Hepatocyte (in vitro differentiated cells): ENCODE data around the gene ST3GAL4. TPM values are rescaled to one million over a fixed set of nuclear protein-coding genes. Genes with fewer than 3 reads are reported as not detected.
"Not testable (repeated sequence)": the region's sequence is repeated elsewhere in the genome, so short reads cannot be mapped to it uniquely, and the experiment has no call there.

Experiments used
- DNase-seq: peaks from one replicate; pipeline ENCODE4 v3.0.0-alpha.2; 2016; ENCODE audit warnings: low spot score
- H2AFZ ChIP-seq: fragments of 200-600 bp; sonication (generic); 2 replicates; pipeline ENCODE4 v1.6.0; 2016; ENCODE audit warnings: antibody characterized with exemption, mild to moderate bottlenecking
- H3K27ac ChIP-seq: fragments of 200-600 bp; sonication (generic); 2 replicates; pipeline ENCODE4 v1.5.1; 2016; ENCODE audit warnings: mild to moderate bottlenecking
- H3K27me3 ChIP-seq: fragments of 200-600 bp; sonication (generic); 2 replicates; pipeline ENCODE4 v1.6.1; 2016
- H3K36me3 ChIP-seq: fragments of 200-600 bp; sonication (generic); replicated peaks from 2 replicates; pipeline ENCODE4 v1.5.1; 2016; ENCODE audit warnings: low read depth; ENCODE audit not compliant: insufficient read depth
- H3K4me1 ChIP-seq: fragments of 200-600 bp; sonication (generic); 2 replicates; pipeline ENCODE4 v1.5.1; 2016; ENCODE audit warnings: mild to moderate bottlenecking, moderate library complexity; ENCODE audit not compliant: insufficient read depth
- H3K4me2 ChIP-seq: fragments of 200-600 bp; sonication (generic); 2 replicates; pipeline ENCODE4 v1.6.0; 2016
- H3K4me3 ChIP-seq: fragments of 200-600 bp; sonication (generic); 2 replicates; pipeline ENCODE4 v1.5.1; 2016; ENCODE audit warnings: mild to moderate bottlenecking
- H3K79me2 ChIP-seq: fragments of 200-600 bp; sonication (generic); 2 replicates; pipeline ENCODE4 v1.6.0; 2017; ENCODE audit warnings: mild to moderate bottlenecking
- H3K9me2 ChIP-seq: fragments of 200-600 bp; sonication (generic); replicated peaks from 2 replicates; pipeline ENCODE4 v1.6.0; 2017; ENCODE audit warnings: mild to moderate bottlenecking; ENCODE audit not compliant: insufficient read depth
- H3K9me3 ChIP-seq: fragments of 200-600 bp; sonication (generic); 2 replicates; pipeline ENCODE4 v1.5.1; 2016; ENCODE audit warnings: low read depth, mild to moderate bottlenecking
- H4K20me1 ChIP-seq: fragments of 200-600 bp; sonication (generic); 2 replicates; pipeline ENCODE4 v1.6.0; 2016; ENCODE audit warnings: mild to moderate bottlenecking; ENCODE audit not compliant: insufficient read depth, poor library complexity, severe bottlenecking
- EZH2 ChIP-seq: fragments of 200-600 bp; sonication (generic); IDR thresholded peaks from 2 replicates; pipeline ENCODE4 v1.6.1; 2016; ENCODE audit warnings: antibody characterized with exemption, mild to moderate bottlenecking, borderline replicate concordance
- EZH2phosphoT487 ChIP-seq: fragments of 200-600 bp; sonication (generic); IDR thresholded peaks from one replicate; pipeline ENCODE4 v1.6.1; 2018; ENCODE audit warnings: antibody characterized with exemption, mild to moderate bottlenecking, low read depth, moderate library complexity; ENCODE audit not compliant: unreplicated experiment, severe bottlenecking
- WGBS: methylation state at CpG from one replicate; pipeline ENCODE4 v1.1.6; 2016; ENCODE audit warnings: low lambda C conversion rate; ENCODE audit errors: missing lambda C conversion rate; 5-methylcytosine and 5-hydroxymethylcytosine counted together
- polyA plus RNA-seq: library from polyadenylated mRNA; unstranded; fragments of >200 nt; fragmentation: Nextera tagmentation; extraction: Ambion mirVana; gene quantifications from 2 replicates; pipeline ENCODE4 v1.2.1, GENCODE V29; 2016
- total RNA-seq: library from RNA; depleted of rRNA; stranded (reverse); fragments of >200 nt; gene quantifications from 2 replicates; pipeline ENCODE4 v1.2.3, GENCODE V29; 2014
- TF ChIP-seq, protein P1 (sequence below): fragments of 200-600 bp; sonication (generic); IDR thresholded peaks from 2 replicates; pipeline ENCODE4 v1.5.1; 2016; ENCODE audit warnings: antibody characterized with exemption, mild to moderate bottlenecking; ENCODE audit not compliant: poor library complexity

ST3GAL4 gene
- total and polyA plus RNA-seq, 2 experiments from 2014 or later: 31.0 to 31.5 TPM

- H4K20me1 ChIP-seq, H3K4me2 ChIP-seq, H2AFZ ChIP-seq, H3K36me3 ChIP-seq, H3K9me3 ChIP-seq, H3K4me1 ChIP-seq, H3K4me3 ChIP-seq, H3K9me2 ChIP-seq, H3K27me3 ChIP-seq, H3K27ac ChIP-seq, DNase-seq: not testable (repeated sequence)
- peaks cover 24% of the 10 kb centered on the region for H3K79me2 ChIP-seq
- WGBS: 73% methylated on average over 11 of the region's 11 CpGs
These were observed 13.0 kb downstream of the ST3GAL4 start for GRCh38 chr11:126368336-126369119.

DNA sequence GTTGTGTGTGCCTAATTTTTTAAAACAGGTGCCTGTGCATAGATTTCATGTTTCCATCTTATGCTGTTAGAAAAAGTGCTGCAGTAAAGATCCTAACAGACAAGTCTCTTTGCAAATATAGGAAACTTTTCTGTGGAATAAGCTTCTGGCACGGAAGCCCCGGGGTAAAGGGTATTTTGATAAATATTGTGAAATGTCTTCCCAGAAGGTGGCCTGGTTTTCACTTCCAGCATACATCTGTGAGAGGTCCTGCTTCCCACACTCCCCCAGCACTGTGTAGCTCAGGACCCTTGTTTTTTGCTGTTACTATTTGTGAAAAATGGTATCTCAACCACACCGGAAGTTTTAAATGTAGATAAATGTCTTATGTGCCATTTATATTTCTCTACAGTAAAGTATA is 14.5 kb downstream of the ST3GAL4 start:
- Histone ChIP-seq H3K36me3 (no peaks in the 10 kb centered on the region), H2AFZ (no peak overlapping the region), H3K79me2 (peaks cover 21% of the 10 kb centered on the region), H3K9me2 (no peaks in the 10 kb centered on the region), H4K20me1 (peaks cover 4% of the 10 kb centered on the region), H3K4me3 (no peak overlapping the region), H3K9me3 (no peaks in the 10 kb centered on the region), H3K4me2 (no peak overlapping the region), H3K4me1 (peaks cover 6% of the 10 kb centered on the region), H3K27ac (no peak overlapping the region), H3K27me3 (no peaks in the 10 kb centered on the region)
- DNase-seq: no peak
- WGBS: 81% methylated on average over 3 of the region's 3 CpGs
- TF ChIP-seq EZH2phosphoT487 (no peak), EZH2 (no peak)
- TF ChIP-seq, protein P1, sequence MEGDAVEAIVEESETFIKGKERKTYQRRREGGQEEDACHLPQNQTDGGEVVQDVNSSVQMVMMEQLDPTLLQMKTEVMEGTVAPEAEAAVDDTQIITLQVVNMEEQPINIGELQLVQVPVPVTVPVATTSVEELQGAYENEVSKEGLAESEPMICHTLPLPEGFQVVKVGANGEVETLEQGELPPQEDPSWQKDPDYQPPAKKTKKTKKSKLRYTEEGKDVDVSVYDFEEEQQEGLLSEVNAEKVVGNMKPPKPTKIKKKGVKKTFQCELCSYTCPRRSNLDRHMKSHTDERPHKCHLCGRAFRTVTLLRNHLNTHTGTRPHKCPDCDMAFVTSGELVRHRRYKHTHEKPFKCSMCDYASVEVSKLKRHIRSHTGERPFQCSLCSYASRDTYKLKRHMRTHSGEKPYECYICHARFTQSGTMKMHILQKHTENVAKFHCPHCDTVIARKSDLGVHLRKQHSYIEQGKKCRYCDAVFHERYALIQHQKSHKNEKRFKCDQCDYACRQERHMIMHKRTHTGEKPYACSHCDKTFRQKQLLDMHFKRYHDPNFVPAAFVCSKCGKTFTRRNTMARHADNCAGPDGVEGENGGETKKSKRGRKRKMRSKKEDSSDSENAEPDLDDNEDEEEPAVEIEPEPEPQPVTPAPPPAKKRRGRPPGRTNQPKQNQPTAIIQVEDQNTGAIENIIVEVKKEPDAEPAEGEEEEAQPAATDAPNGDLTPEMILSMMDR: no peak

DNA sequence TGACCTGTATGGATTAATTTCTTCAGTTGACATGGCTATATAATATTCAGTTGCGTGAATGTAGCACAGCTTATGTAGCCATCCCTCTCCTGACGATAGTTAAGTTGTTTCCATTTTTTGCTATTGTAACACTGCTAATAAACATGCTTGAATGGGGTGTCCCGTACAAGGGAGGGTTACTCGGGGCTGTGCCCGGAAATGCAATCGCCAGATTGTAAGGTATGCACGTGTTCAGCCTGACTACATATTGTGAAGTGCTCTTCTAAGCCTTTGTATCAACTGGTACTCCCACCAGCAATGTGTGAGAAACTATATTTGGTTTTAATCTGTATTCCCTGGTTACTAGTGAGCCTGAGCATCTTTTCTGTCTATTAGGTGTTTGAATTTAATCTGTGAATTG is 16.1 kb downstream of the ST3GAL4 start:
- TF ChIP-seq, protein P1: no peak
- no peaks in the 10 kb centered on the region for H3K27me3 ChIP-seq
- no peak overlapping the region for H3K27ac ChIP-seq
- no peaks in the 10 kb centered on the region for H3K9me3 ChIP-seq
- no peaks in the 10 kb centered on the region for H3K4me1 ChIP-seq
- H3K36me3 ChIP-seq: no peaks in the 10 kb centered on the region
- 85% methylated on average over 7 of the region's 7 CpGs for WGBS
- H2AFZ ChIP-seq: no peak overlapping the region
- DNase-seq: no peak
- H3K4me3 ChIP-seq: no peak overlapping the region
- peaks cover 19% of the 10 kb centered on the region for H3K79me2 ChIP-seq
- no peak overlapping the region for H3K4me2 ChIP-seq
- H3K9me2 ChIP-seq: no peaks in the 10 kb centered on the region
- peaks cover 4% of the 10 kb centered on the region for H4K20me1 ChIP-seq

- not testable (repeated sequence) for H3K27me3 ChIP-seq, H3K4me1 ChIP-seq, H2AFZ ChIP-seq, DNase-seq, H3K4me2 ChIP-seq, H3K4me3 ChIP-seq, H3K36me3 ChIP-seq, H4K20me1 ChIP-seq, H3K9me2 ChIP-seq, H3K9me3 ChIP-seq, H3K27ac ChIP-seq
- WGBS: 81% methylated on average over 10 of the region's 12 CpGs
- peaks cover 28% of the 10 kb centered on the region for H3K79me2 ChIP-seq
These were observed 18.0 kb downstream of the ST3GAL4 start for GRCh38 chr11:126373389-126374066.

DNA sequence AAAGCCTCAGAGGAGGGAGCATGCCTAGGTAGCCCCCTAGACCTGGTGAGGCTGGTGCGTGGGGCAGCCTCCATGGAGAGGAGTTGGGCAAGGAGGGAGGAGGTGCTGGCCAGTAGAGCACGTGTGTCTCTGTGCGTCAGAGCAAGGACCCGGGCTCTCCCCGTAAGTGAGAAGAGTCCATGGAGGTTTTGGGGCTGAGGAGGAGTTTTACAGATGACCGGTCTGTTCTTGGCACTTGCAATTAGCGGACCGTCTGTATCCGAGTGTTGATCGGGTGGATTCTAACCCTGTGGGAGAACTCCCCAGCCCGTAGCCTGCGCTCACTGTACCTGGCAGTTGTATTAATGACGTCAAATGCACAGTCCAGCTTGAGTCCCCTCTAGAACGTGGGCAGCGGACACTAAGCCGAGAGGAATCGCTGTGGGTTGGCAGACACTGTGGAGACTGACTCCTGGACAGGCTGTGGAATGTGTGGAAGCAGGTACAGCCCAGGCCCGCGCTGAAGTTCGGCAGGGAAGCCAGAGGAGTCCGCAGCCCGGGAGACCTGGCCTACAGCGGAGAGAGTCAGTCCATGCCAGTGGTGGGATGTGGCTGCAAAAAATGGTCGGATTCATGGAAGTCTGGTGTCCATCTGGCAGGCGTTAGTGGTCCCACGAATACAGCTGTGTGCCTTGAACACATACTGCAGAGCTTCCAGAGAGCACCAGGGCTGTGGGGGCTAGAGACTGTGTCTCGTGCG is 19.2 kb downstream of the ST3GAL4 start:
- not testable (repeated sequence) for H3K9me2 ChIP-seq, H3K4me2 ChIP-seq, H4K20me1 ChIP-seq, H3K27me3 ChIP-seq, H3K27ac ChIP-seq, H3K36me3 ChIP-seq, H3K9me3 ChIP-seq, H3K4me1 ChIP-seq, H2AFZ ChIP-seq, DNase-seq, H3K4me3 ChIP-seq
- WGBS: 94% methylated on average over 21 of the region's 28 CpGs
- peaks cover 34% of the 10 kb centered on the region for H3K79me2 ChIP-seq
